BLaER1 (cell line): Measurements from ENCODE around the gene KLHL17.

Experiments used
- H3K27ac ChIP-seq: shearing (Covaris generic); formaldehyde crosslinking; 2 replicates; pipeline ENCODE4 v1.8.1; 2022
- H3K27me3 ChIP-seq: shearing (Covaris generic); formaldehyde crosslinking; 2 replicates; pipeline ENCODE4 v1.8.1; 2022
- H3K36me3 ChIP-seq: shearing (Covaris generic); formaldehyde crosslinking; 2 replicates; pipeline ENCODE4 v1.8.1; 2022
- H3K4me1 ChIP-seq: shearing (Covaris generic); formaldehyde crosslinking; 2 replicates; pipeline ENCODE4 v1.8.1; 2022
- H3K4me2 ChIP-seq: shearing (Covaris generic); formaldehyde crosslinking; 2 replicates; pipeline ENCODE4 v1.8.1; 2022
- H3K4me3 ChIP-seq: shearing (Covaris generic); formaldehyde crosslinking; 2 replicates; pipeline ENCODE4 v1.8.1; 2022
- H3K9ac ChIP-seq: shearing (Covaris generic); formaldehyde crosslinking; 2 replicates; pipeline ENCODE4 v1.8.1; 2022
- H3K9me3 ChIP-seq: shearing (Covaris generic); formaldehyde crosslinking; 2 replicates; pipeline ENCODE4 v1.8.1; 2022
- H4K20me1 ChIP-seq: shearing (Covaris generic); formaldehyde crosslinking; 2 replicates; pipeline ENCODE4 v1.8.1; 2022
- Cebpa-rat ChIP-seq: shearing (Covaris generic); IDR thresholded peaks from 2 replicates; pipeline ENCODE4 v1.8.1; 2022

The KLHL17 gene

GRCh38 chr1:921011-921837, 39.2 kb upstream of the KLHL17 start:
- H3K9me3 ChIP-seq, result no peaks in the 10 kb centered on the region
- no peak for TF ChIP-seq Cebpa-rat
- H3K9ac ChIP-seq, result peak overlapping the region; percentile 41; the same call in 1 of the 2 replicates
- no peaks in the 10 kb centered on the region for H3K36me3 ChIP-seq
- no peak overlapping the region for H3K27ac ChIP-seq
- peaks cover 98% of the 10 kb centered on the region for H3K4me1 ChIP-seq
- H4K20me1 ChIP-seq, result peaks cover 31% of the 10 kb centered on the region
- H3K27me3 ChIP-seq, result peaks cover 49% of the 10 kb centered on the region
- peak overlapping the region; percentile 43 for H3K4me3 ChIP-seq
- H3K4me2 ChIP-seq, result peak overlapping the region; percentile 100

DNA sequence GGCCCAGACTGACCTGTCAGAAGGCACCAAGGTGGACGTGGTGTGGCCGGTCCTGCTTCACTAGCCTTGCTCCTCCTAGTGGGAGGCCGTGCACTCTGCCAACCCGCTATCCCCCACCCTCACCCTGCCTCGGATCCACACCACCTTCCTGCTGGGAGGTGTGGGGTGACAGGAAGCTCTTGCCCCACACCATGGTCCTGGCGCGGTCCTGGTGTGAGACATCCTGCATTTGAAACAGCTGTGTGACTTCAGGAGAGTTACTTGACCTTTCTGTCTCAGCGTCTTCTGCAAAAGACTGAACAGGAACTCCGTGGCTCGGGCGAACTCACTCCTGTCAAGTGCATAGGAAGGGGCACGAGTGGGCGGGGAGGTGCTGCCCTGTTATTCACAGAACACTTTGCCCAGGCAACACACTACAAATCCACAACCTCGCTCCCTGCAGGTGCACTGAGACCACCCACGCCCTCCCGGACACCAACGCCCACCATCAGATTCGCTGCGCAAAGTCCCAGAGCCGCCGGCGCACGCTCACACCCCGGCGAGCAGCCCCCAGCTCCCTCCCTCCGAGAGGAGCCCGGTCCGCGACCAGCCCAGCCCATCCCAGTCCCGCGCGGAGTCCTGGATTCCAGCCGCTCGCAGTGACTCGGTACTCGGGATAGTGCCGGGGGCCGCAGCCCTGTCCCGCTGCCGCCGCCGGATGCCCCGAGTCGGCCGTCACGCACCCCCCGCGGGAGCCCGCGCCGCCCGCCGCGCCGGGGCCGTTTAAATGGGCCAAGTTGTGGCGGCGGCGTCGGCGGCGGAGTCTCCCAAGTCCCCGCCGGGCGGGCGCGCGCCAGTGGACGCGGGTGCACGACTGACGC, 37.0 kb upstream of the KLHL17 start, which contains the start of gene SAMD11:
SAMD11 (plus strand) TSS at position 793 of the 860 bp plus-strand sequence. CDS start 509 bp downstream, outside the sequence.
- H3K4me3 ChIP-seq, result peak within 1 kb of the TSS; percentile 77
- H3K9me3 ChIP-seq, result no peaks in the 10 kb centered on the region
- peak within 1 kb of the TSS; percentile 59 for H3K27ac ChIP-seq
- H3K27me3 ChIP-seq, result peaks cover 65% of the 10 kb centered on the region
- peaks cover 49% of the 10 kb centered on the region for H4K20me1 ChIP-seq
- TF ChIP-seq Cebpa-rat, result no peak
- no peaks in the 10 kb centered on the region for H3K36me3 ChIP-seq
- peak within 1 kb of the TSS; percentile 100 for H3K4me2 ChIP-seq
- H3K9ac ChIP-seq, result peak within 1 kb of the TSS; percentile 70
- H3K4me1 ChIP-seq, result peaks cover 92% of the 10 kb centered on the region

GRCh38 chr1:923991-924655, 36.3 kb upstream of the KLHL17 start:
- H3K9ac ChIP-seq, result peak overlapping the region; percentile 70
- H3K27ac ChIP-seq, result peak overlapping the region; percentile 59

DNA sequence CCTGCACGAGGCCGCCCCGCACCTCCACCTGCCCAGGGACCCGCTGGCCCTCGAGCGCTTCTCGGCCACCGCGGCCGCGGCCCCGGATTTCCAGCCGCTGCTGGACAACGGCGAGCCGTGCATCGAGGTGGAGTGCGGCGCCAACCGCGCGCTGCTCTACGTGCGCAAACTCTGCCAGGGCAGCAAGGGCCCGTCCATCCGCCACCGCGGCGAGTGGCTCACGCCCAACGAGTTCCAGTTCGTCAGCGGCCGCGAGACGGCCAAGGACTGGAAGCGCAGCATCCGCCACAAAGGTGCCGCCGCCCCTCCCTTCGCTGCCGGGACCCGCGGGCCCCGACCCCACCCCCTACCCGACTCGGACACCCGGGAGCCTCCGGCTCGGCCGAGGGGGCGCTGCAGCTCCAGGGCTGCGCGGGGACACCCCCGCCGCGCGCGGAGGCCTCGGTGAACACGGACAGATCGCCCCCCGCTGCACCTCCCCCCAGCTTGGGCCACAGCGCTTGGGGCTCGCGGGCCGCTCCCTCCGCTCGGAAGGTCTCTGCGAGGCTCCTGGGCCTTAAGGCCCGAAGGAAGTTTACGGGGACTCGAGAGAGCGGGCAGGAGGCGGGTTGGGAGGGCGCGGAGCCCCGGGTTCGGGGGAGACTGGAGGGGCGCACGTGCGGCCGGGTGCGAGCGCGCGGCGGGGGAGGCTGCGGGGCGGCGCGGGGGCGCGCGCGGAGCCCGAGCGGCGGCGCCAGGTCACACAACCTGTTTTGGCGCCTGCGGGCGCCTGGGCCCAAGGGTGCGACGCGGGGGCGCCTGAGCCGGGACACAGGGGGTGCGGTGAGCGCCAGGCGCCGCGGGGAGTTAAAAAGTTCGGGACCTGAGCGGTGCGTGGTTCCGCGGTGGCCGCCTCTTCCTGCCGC, 35.5 kb upstream of the KLHL17 start:
- Histone ChIP-seq H3K27me3 (peaks cover 71% of the 10 kb centered on the region), H3K9ac (peak overlapping the region; percentile 70), H3K9me3 (no peaks in the 10 kb centered on the region), H3K4me2 (peak overlapping the region; percentile 100), H4K20me1 (peaks cover 52% of the 10 kb centered on the region), H3K4me1 (peaks cover 80% of the 10 kb centered on the region), H3K27ac (peak overlapping the region; percentile 59), H3K4me3 (peak overlapping the region; percentile 77), H3K36me3 (no peaks in the 10 kb centered on the region)
- no peak for TF ChIP-seq Cebpa-rat

More at GRCh38 chr1:923991-924655, 36.3 kb upstream of the KLHL17 start:
- Histone ChIP-seq H3K27me3 (peaks cover 68% of the 10 kb centered on the region), H3K4me3 (peak overlapping the region; percentile 77), H3K9me3 (no peaks in the 10 kb centered on the region), H4K20me1 (peaks cover 52% of the 10 kb centered on the region), H3K4me1 (peaks cover 88% of the 10 kb centered on the region), H3K36me3 (no peaks in the 10 kb centered on the region), H3K4me2 (peak overlapping the region; percentile 100)
- no peak for TF ChIP-seq Cebpa-rat

- Histone ChIP-seq H3K27me3 (peaks cover 71% of the 10 kb centered on the region), H3K27ac (peak overlapping the region; percentile 59; the same call in 1 of the 2 replicates), H3K36me3 (no peaks in the 10 kb centered on the region), H4K20me1 (peaks cover 52% of the 10 kb centered on the region), H3K9ac (peak overlapping the region; percentile 70; the same call in 1 of the 2 replicates), H3K4me2 (peak overlapping the region; percentile 100), H3K9me3 (no peaks in the 10 kb centered on the region), H3K4me1 (peaks cover 80% of the 10 kb centered on the region), H3K4me3 (peak overlapping the region; percentile 77)
- no peak for TF ChIP-seq Cebpa-rat
Observed at GRCh38 chr1:925561-926421, 34.6 kb upstream of the KLHL17 start.

DNA sequence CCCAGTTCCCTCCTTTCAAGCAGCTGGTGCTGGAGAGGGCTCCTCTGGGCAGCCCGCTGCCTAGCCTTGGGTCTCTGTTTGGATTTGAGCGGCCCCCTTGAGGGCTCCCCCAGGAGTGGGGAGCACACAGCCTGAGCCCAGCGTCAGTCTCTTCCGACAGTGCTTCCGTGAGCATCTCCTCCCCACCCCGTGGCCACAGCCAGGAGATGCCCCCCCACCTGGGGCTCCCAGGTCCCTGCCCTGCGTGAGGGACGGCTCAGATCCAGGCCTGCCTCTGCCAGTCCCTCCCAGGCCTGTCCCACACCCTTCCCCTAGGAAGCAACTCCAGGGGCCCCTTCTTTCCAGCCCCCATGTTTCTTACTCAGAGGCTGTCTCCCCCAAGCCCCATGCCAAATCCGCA, 33.1 kb upstream of the KLHL17 start:
- Histone ChIP-seq H3K27ac (no peak overlapping the region), H3K4me1 (peaks cover 80% of the 10 kb centered on the region), H3K27me3 (peaks cover 62% of the 10 kb centered on the region), H3K9me3 (no peaks in the 10 kb centered on the region), H3K4me3 (no peak overlapping the region), H4K20me1 (peaks cover 55% of the 10 kb centered on the region), H3K36me3 (no peaks in the 10 kb centered on the region), H3K4me2 (peak overlapping the region; percentile 100), H3K9ac (no peak overlapping the region)
- TF ChIP-seq Cebpa-rat, result no peak

GRCh38 chr1:927748-928147, 32.6 kb upstream of the KLHL17 start:
- H4K20me1 ChIP-seq, result peaks cover 55% of the 10 kb centered on the region
- peaks cover 60% of the 10 kb centered on the region for H3K27me3 ChIP-seq
- TF ChIP-seq Cebpa-rat, result no peak
- H3K27ac ChIP-seq, result no peak overlapping the region
- H3K9ac ChIP-seq, result no peak overlapping the region
- H3K36me3 ChIP-seq, result no peaks in the 10 kb centered on the region
- H3K4me1 ChIP-seq, result peaks cover 80% of the 10 kb centered on the region
- H3K9me3 ChIP-seq, result no peaks in the 10 kb centered on the region
- H3K4me2 ChIP-seq, result no peak overlapping the region
- H3K4me3 ChIP-seq, result no peak overlapping the region
